ENCODE measurements around the gene NUP42.
A peak's percentile ranks its signal among the peaks of the same experiment; 100 is the strongest.

NUP42 gene

DNA sequence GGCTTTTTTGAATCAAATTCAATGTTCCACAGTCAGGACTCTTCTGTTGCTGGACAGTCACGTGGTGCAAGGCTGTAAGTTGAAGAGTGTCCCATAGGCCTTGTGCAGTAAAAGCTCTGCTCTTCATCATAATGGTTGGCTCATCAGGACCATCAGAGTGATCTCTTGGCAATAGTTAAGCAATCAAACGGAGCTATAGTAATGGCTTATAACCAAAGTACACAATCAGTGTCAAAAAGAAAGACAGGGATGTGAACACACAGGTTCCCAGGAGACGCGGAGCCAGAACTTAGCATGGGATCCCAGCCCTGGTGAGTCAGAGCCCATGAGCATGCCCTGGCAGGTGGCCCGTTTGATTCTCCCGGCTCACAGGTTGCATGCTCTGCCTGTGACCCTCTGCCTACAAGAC lies 54.0 kb downstream of the NUP42 start:
- Histone ChIP-seq H3K4me3 (ENCODE audit: low read length) (no peak overlapping the region), H3K9me3 (ENCODE audit: insufficient read depth, low read depth, low read length) (no peaks in the 10 kb centered on the region), H3K4me1 (ENCODE audit: insufficient read depth, low read length) (no peaks in the 10 kb centered on the region), H3K36me3 (ENCODE audit: insufficient read depth, low read length) (no peaks in the 10 kb centered on the region), H3K9ac (ENCODE audit: low read depth, low read length) (no peak overlapping the region), H3K27me3 (ENCODE audit: insufficient read depth, low read length) (no peaks in the 10 kb centered on the region), H3K27ac (ENCODE audit: low read depth, low read length) (no peak overlapping the region)
- WGBS = 90% methylated on average over 6 of the region's 6 CpGs

DNA sequence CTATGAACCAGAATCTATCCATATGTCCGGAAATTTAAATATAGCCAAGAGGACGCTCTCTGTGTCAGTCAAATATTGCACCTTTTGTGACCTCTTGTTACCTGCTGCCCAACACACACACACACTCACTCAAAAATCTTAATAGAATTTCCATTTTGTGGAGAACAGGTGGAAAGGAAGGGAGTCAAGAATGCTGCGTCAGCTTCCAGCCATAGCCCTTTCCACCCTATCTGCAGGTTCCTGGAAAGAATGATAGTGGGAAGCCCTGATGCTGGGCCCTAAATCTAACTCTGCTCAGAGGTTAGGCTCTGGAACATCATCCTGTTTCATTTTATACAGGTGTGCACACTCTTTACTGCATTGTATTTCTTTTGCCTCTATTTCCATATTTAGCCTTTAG lies 55.2 kb downstream of the NUP42 start:
- H3K4me1 ChIP-seq (ENCODE audit: insufficient read depth, low read length) = no peaks in the 10 kb centered on the region
- H3K9me3 ChIP-seq (ENCODE audit: insufficient read depth, low read depth, low read length) = no peaks in the 10 kb centered on the region
- H3K4me3 ChIP-seq (ENCODE audit: low read length) = no peak overlapping the region
- H3K27me3 ChIP-seq (ENCODE audit: insufficient read depth, low read length) = no peaks in the 10 kb centered on the region
- H3K9ac ChIP-seq (ENCODE audit: low read depth, low read length) = no peak overlapping the region
- 98% methylated on average over 3 of the region's 3 CpGs for WGBS
- no peak overlapping the region for H3K27ac ChIP-seq (ENCODE audit: low read depth, low read length)
- no peaks in the 10 kb centered on the region for H3K36me3 ChIP-seq (ENCODE audit: insufficient read depth, low read length)

DNA sequence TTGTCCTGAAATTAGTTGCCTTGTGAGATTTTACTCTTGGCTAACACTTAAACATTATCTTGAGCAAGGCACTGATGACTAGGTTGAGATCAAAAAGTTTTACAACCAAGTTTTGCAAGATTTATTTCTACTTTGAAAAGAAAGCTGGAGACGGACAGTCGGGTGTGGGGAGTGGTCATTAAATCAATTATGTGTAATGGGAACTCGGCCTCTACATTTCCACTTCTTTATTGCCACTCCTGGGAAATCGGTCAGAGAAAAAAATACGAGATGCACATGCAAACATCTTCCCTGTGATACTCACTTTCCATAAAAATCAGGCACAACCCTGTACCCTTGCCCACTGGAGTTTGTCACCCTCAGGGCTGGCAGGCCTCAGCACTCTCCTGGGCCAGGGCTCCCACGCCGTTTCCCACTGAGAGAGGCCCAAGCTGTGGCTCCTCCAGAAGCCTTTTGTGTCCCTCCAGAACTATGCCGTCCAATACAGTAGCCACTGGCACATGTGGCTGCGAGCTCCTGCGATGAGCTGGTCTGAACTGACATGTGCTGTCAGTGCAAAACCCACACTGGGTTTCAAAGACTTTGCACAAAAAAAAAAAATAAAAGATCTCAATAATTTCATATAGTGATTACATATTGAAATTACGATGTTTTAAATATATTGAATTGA lies 57.3 kb downstream of the NUP42 start:
- Histone ChIP-seq H3K4me1 (ENCODE audit: insufficient read depth, low read length) (no peaks in the 10 kb centered on the region), H3K27me3 (ENCODE audit: insufficient read depth, low read length) (no peaks in the 10 kb centered on the region), H3K9ac (ENCODE audit: low read depth, low read length) (no peak overlapping the region), H3K4me3 (ENCODE audit: low read length) (no peak overlapping the region), H3K36me3 (ENCODE audit: insufficient read depth, low read length) (no peaks in the 10 kb centered on the region), H3K9me3 (ENCODE audit: insufficient read depth, low read depth, low read length) (no peaks in the 10 kb centered on the region), H3K27ac (ENCODE audit: low read depth, low read length) (no peak overlapping the region)
- WGBS = 94% methylated on average over 10 of the region's 11 CpGs

DNA sequence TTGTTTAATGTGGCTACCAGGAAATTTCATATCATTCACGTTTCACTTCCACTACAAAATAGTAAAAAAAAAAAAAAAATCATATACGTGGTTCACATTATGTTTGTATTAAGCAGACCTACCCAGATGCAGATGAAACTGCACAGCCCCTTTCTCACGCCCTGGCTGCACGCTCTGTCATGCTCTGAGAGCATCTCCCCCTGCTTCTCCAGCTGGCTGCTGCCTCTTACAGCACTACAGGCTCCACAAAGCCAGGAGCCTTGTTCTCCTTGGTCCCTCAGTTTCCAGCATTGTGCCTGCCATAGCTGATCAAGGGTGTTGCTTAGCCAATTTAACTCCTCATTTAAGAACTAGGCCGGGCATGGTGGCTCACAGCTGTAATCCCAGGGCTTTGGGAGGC lies 57.9 kb downstream of the NUP42 start:
- no peaks in the 10 kb centered on the region for H3K36me3 ChIP-seq (ENCODE audit: insufficient read depth, low read length)
- H3K4me3 ChIP-seq (ENCODE audit: low read length) = no peak overlapping the region
- WGBS = 93% methylated on average over 4 of the region's 5 CpGs
- H3K27me3 ChIP-seq (ENCODE audit: insufficient read depth, low read length) = no peaks in the 10 kb centered on the region
- H3K9me3 ChIP-seq (ENCODE audit: insufficient read depth, low read depth, low read length) = no peaks in the 10 kb centered on the region
- no peak overlapping the region for H3K27ac ChIP-seq (ENCODE audit: low read depth, low read length)
- H3K4me1 ChIP-seq (ENCODE audit: insufficient read depth, low read length) = no peaks in the 10 kb centered on the region
- no peak overlapping the region for H3K9ac ChIP-seq (ENCODE audit: low read depth, low read length)

DNA sequence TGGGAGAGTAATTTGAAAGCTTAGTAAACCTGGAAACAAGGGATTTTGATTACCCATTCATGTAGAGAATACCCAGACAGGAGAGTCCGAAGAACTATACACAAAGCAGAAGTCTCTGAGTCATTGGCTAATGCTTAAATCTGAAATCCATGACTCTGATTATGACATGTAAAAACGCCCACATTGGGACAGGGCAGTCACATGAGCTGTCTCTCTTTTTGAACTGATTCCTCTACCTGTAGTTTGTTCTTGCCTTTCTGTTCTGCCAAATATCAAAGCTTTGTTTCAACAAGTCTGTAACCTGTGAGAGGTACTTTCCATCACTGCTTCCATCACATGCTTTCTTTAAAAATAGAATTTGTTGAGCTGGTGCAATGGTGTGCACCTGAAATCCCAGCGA lies 60.5 kb downstream of the NUP42 start:
- Histone ChIP-seq H3K27me3 (ENCODE audit: insufficient read depth, low read length) (no peaks in the 10 kb centered on the region; the same call in 1 of the 2 replicates), H3K4me3 (ENCODE audit: low read length) (no peak overlapping the region), H3K36me3 (ENCODE audit: insufficient read depth, low read length) (no peaks in the 10 kb centered on the region), H3K9ac (ENCODE audit: low read depth, low read length) (no peak overlapping the region), H3K4me1 (ENCODE audit: insufficient read depth, low read length) (no peaks in the 10 kb centered on the region), H3K27ac (ENCODE audit: low read depth, low read length) (no peak overlapping the region), H3K9me3 (ENCODE audit: insufficient read depth, low read depth, low read length) (no peaks in the 10 kb centered on the region)
- WGBS = 93% methylated on average over 3 of the region's 3 CpGs

DNA sequence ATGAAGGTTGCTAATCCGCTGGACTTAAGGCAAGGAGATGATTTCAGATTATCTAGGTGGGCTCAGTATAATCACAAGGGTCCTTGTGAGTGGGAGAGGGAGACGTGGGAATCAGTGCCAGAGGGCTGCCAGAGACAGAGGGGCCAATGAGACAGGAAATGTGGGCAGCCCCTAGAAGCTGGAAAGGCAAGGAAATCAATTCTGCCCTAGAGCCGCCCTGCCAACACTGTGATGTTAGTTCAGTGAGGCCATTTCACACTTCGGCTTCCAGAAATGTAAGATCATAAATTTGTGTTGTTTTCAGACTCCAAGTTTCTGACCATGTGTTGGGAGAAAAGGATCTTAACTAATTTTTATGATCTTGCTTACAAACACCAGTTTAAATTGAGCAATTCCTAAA lies 61.1 kb downstream of the NUP42 start:
- H3K9ac ChIP-seq (ENCODE audit: low read depth, low read length) = no peak overlapping the region
- peaks cover 2% of the 10 kb centered on the region for H3K27me3 ChIP-seq (ENCODE audit: insufficient read depth, low read length)
- H3K9me3 ChIP-seq (ENCODE audit: insufficient read depth, low read depth, low read length) = no peaks in the 10 kb centered on the region
- H3K27ac ChIP-seq (ENCODE audit: low read depth, low read length) = no peak overlapping the region
- no peaks in the 10 kb centered on the region for H3K4me1 ChIP-seq (ENCODE audit: insufficient read depth, low read length)
- 90% methylated on average over 4 of the region's 4 CpGs for WGBS
- no peak overlapping the region for H3K4me3 ChIP-seq (ENCODE audit: low read length)
- no peaks in the 10 kb centered on the region for H3K36me3 ChIP-seq (ENCODE audit: insufficient read depth, low read length)

DNA sequence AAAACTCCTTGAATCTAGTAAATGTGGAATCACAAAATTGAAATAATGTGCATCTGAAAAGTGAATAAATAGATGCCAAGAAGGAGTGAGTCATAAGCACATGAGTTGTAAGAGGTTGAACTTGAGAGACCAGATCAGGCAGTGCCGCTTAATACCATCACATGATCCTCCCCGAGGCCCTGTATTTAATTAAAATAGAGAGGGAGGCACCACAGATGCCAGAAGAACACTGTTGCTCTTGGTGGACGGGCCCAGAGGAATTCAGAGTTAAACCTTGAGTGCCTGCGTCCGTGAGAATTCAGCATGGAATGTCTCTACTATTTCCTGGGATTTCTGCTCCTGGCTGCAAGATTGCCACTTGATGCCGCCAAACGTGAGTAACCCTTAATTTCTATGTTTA lies 64.7 kb downstream of the NUP42 start, which contains the start of gene GPNMB:
GPNMB (plus strand) TSS at position 221 of the 400 bp plus-strand sequence; CDS start at position 304, 83 bp downstream.
- WGBS = 79% methylated on average over 7 of the region's 7 CpGs
- peaks cover 5% of the 10 kb centered on the region; the same call in 1 of the 2 replicates for H3K9me3 ChIP-seq (ENCODE audit: insufficient read depth, low read depth, low read length)
- H3K4me1 ChIP-seq (ENCODE audit: insufficient read depth, low read length) = no peaks in the 10 kb centered on the region
- H3K27ac ChIP-seq (ENCODE audit: low read depth, low read length) = no peak within 1 kb of the TSS
- peaks cover 6% of the 10 kb centered on the region for H3K27me3 ChIP-seq (ENCODE audit: insufficient read depth, low read length)
- peak within 1 kb of the TSS; percentile 25; the same call in 1 of the 2 replicates for H3K4me3 ChIP-seq (ENCODE audit: low read length)
- H3K36me3 ChIP-seq (ENCODE audit: insufficient read depth, low read length) = no peaks in the 10 kb centered on the region
- no peak within 1 kb of the TSS for H3K9ac ChIP-seq (ENCODE audit: low read depth, low read length)

DNA sequence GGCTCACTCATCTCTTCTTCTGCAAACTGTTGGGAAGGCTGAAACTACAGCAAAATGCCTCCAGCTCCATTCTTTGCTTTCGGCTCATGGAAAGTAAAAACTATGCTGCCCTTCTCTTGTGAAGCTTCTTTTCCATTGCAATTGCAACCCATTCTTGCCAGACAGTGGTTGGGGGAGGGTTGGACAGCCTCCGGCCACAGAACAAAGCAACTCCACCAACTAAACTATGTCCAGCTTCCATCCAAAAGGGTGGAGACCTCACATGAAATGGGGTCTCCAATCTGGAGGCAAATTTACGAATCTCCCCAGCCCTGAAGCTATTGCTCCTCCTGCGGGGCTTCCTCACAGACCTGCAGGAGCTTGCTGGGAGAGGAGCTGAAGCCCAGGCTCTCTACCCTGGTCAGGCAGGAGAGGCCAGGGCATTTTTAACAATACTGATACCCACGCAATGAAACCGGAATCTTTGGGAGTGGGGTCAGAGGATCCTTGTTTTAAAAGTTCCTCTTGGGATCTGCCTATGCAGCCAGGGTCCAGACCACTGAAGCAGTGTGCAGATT lies 65.3 kb downstream of the NUP42 start:
- no peak overlapping the region for H3K27ac ChIP-seq (ENCODE audit: low read depth, low read length)
- no peaks in the 10 kb centered on the region for H3K4me1 ChIP-seq (ENCODE audit: insufficient read depth, low read length)
- H3K4me3 ChIP-seq (ENCODE audit: low read length) = 0 out of 2 replicates have a peak overlapping the region, but pooled peaks have one; percentile 25
- peaks cover 5% of the 10 kb centered on the region; the same call in 1 of the 2 replicates for H3K9me3 ChIP-seq (ENCODE audit: insufficient read depth, low read depth, low read length)
- 85% methylated on average over 6 of the region's 6 CpGs for WGBS
- H3K27me3 ChIP-seq (ENCODE audit: insufficient read depth, low read length) = peaks cover 6% of the 10 kb centered on the region
- H3K9ac ChIP-seq (ENCODE audit: low read depth, low read length) = no peak overlapping the region
- no peaks in the 10 kb centered on the region for H3K36me3 ChIP-seq (ENCODE audit: insufficient read depth, low read length)

DNA sequence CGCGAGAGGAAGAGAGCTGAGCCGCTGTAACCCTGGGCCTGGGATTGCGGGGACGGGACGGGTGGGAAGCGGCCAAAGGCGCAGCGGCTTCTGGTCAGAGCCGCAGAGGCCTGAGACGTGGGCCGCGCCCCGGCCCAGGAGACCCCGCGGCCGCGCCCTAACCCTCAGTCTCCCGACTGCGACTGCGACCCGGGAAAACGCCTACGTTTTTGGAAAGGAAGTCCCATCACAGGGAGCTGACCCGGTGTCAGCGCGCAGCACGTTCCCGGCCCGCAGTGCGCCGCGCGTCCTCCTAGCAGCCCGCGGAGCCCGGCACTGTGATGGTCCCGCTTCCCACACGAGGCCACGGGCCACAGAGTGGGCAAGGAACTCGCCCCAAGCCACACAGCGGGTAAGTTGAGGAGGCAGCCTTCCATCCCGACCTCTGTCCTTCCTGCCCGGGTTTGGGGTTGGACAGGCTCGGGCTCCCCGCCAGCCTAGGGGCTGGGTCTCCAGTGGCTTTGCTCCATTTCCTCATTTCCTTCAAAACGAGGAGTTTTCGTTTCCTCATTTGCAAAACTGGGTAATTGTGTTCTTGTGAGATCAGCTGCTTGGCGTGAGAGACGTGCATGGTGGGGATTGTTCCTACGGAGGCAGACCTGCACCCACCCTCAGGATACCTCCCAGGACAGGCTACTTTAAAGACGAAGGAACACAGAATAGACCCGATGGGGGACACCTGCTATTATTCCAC lies 65.9 kb downstream of the NUP42 start:
- H3K27ac ChIP-seq (ENCODE audit: low read depth, low read length) = no peak overlapping the region
- peaks cover 5% of the 10 kb centered on the region; the same call in 1 of the 2 replicates for H3K9me3 ChIP-seq (ENCODE audit: insufficient read depth, low read depth, low read length)
- H3K4me1 ChIP-seq (ENCODE audit: insufficient read depth, low read length) = no peaks in the 10 kb centered on the region
- WGBS = 73% methylated on average over 53 of the region's 53 CpGs
- peaks cover 6% of the 10 kb centered on the region for H3K27me3 ChIP-seq (ENCODE audit: insufficient read depth, low read length)
- H3K36me3 ChIP-seq (ENCODE audit: insufficient read depth, low read length) = no peaks in the 10 kb centered on the region
- H3K9ac ChIP-seq (ENCODE audit: low read depth, low read length) = no peak overlapping the region
- peak overlapping the region; percentile 25; the same call in 1 of the 2 replicates for H3K4me3 ChIP-seq (ENCODE audit: low read length)

DNA sequence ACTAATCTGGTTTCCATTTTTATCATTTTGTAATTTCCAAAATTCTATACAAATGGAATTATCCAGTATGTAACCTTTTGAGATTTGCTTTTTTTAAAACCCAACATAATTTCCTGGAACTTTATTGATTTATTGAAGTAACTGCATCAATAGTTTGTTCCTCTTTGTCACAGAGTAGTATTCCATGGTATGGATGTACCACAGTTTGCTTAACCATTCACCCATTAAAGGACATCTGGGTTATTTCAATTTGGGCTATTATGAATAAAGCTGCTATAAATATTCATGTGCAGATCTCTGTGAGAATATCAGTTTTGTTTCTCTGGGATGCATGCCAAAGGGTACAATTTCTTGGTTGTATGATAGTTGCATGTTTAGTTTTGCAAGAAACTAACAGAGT lies 67.6 kb downstream of the NUP42 start:
- H3K9ac ChIP-seq (ENCODE audit: low read depth, low read length) = no peak overlapping the region
- H3K27me3 ChIP-seq (ENCODE audit: insufficient read depth, low read length) = peaks cover 6% of the 10 kb centered on the region
- no peak overlapping the region for H3K4me3 ChIP-seq (ENCODE audit: low read length)
- H3K9me3 ChIP-seq (ENCODE audit: insufficient read depth, low read depth, low read length) = peaks cover 5% of the 10 kb centered on the region; the same call in 1 of the 2 replicates
- H3K27ac ChIP-seq (ENCODE audit: low read depth, low read length) = no peak overlapping the region
- H3K36me3 ChIP-seq (ENCODE audit: insufficient read depth, low read length) = no peaks in the 10 kb centered on the region
- no peaks in the 10 kb centered on the region for H3K4me1 ChIP-seq (ENCODE audit: insufficient read depth, low read length)

All from HUES64 (cell line).